ENCODE measurements around the gene ZSCAN22. TPM values are rescaled to one million over a fixed set of nuclear protein-coding genes. Genes with fewer than 3 reads are reported as not detected.

The ZSCAN22 gene
- total and polyA plus RNA-seq, 2 of the 13 experiments (the other 11 are each of a cell fraction or from before 2014, with no cell fraction given), result 2.5 to 3.5 TPM

DNA sequence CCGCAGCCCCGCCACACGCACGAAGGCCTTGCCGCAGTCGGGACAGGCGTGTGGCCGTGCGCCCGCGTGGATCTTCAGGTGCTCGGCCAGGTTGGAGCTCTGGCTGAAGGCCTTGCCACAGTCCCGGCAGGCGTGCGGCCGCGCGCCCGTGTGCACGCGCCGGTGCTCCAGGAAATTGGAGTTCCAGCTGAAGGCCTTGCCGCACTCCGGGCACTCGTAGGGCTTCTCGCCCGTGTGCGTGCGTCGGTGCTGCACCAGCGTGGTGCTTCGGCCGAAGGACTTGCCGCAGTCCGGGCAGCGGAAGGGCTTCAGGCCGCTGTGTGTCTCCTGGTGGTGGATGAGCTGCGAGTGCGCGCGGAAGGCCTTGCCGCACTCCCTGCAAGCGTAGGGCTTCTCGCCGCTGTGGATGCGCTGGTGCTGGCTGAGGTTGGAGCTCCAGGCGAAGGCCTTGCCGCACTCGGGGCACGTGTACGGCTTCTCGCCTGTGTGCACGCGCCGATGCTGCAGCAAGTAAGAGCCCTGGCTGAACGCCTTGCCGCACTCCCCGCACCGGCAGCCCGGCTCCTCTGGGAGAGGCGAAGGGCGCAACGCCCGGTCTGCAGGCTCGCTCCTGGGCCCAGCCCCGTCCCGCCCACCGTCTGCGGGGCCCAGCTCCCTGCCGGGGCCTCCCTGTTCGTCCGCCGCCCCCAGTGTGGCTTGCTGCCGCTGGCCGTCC, 30.1 kb downstream of the ZSCAN22 start:
- in situ Hi-C loops (cut with HindIII; ENCODE audit: extremely low pct_ligation_motif_present, low pct_unique_long_range_greater_than_20kb) (no loop called here), intact Hi-C loops (cut with micrococcal nuclease; ENCODE audit: unreplicated experiment) (no loop called here)
- DNase-seq (ENCODE audit: low spot score) (no peak), ATAC-seq (no peak), FAIRE-seq (no peak)
- Histone ChIP-seq H3K9me3 (ENCODE audit: low read length) (no peaks in the 10 kb centered on the region), H3K4me2 (ENCODE audit: low read depth, low read length) (no peak overlapping the region), H4K20me1 (ENCODE audit: insufficient read depth, low read length) (no peaks in the 10 kb centered on the region), H3K27ac (ENCODE audit: extremely low read length, insufficient read depth, low read length) (no peak overlapping the region), H3K79me2 (ENCODE audit: insufficient read depth, low read length) (no peaks in the 10 kb centered on the region), H3K27me3 (ENCODE audit: control insufficient read depth in 1 of 2, insufficient read depth in 2 of 2, low read length in 2 of 2) (no peaks in the 10 kb centered on the region), H3K9ac (ENCODE audit: insufficient read depth, low read depth, low read length) (no peak overlapping the region), H3K4me3 (replicated peaks in 1 of 3; ENCODE audit: insufficient read depth in 1 of 3, low read depth in 2 of 3, low read length in 3 of 3) (no peak overlapping the region), H3K4me1 (ENCODE audit: insufficient read depth, low read length) (peaks cover 47% of the 10 kb centered on the region), H3K36me3 (replicated peaks in 1 of 2; ENCODE audit: control insufficient read depth in 1 of 2, insufficient read depth in 2 of 2, low read length in 2 of 2) (no peaks in the 10 kb centered on the region), H2AFZ (ENCODE audit: low read length) (no peak overlapping the region)
- 92% methylated on average over 31 of the region's 75 CpGs for WGBS (ENCODE audit: low lambda C conversion rate)
- CTCF ChIA-PET (ENCODE audit: low intra/inter-chr PET ratio, low total read pairs), result no interaction called here
- no TSS peak for BruUV-seq (replicated peaks)
- POLR2A ChIA-PET, result no interaction called here
- TF ChIP-seq SALL2 (CRISPR knock-in tag; IDR thresholded peaks at IDR 0.05) (no peak), TOE1 (CRISPR knock-in tag; IDR thresholded peaks at IDR 0.05) (no peak), TCF7L2 (IDR thresholded peaks at IDR 0.05; ENCODE audit: low read depth, low read length) (no peak), YEATS4 (CRISPR knock-in tag; IDR thresholded peaks at IDR 0.05; ENCODE audit: borderline replicate concordance) (no peak), MTF2 (CRISPR knock-in tag; IDR thresholded peaks at IDR 0.05; ENCODE audit: borderline replicate concordance) (no peak), PLRG1 (conservative IDR thresholded peaks at IDR 0.05) (no peak), ATF7-NPFF (CRISPR knock-in tag; IDR thresholded peaks at IDR 0.05; ENCODE audit: low read depth) (no peak), BRCA1 (CRISPR knock-in tag; IDR thresholded peaks at IDR 0.05) (no peak), BRD4 (CRISPR knock-in tag; IDR thresholded peaks at IDR 0.05) (no peak), GATAD1 (CRISPR knock-in tag; IDR thresholded peaks at IDR 0.05) (no peak), HOXA7 (CRISPR knock-in tag; IDR thresholded peaks at IDR 0.05) (no peak)
- TF ChIP-seq, protein P1, sequence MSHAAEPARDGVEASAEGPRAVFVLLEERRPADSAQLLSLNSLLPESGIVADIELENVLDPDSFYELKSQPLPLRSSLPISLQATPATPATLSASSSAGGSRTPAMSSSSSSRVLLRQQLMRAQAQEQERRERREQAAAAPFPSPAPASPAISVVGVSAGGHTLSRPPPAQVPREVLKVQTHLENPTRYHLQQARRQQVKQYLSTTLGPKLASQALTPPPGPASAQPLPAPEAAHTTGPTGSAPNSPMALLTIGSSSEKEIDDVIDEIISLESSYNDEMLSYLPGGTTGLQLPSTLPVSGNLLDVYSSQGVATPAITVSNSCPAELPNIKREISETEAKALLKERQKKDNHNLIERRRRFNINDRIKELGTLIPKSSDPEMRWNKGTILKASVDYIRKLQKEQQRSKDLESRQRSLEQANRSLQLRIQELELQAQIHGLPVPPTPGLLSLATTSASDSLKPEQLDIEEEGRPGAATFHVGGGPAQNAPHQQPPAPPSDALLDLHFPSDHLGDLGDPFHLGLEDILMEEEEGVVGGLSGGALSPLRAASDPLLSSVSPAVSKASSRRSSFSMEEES (CRISPR knock-in tag; IDR thresholded peaks at IDR 0.05), result no peak
- TF ChIP-seq, protein P2, sequence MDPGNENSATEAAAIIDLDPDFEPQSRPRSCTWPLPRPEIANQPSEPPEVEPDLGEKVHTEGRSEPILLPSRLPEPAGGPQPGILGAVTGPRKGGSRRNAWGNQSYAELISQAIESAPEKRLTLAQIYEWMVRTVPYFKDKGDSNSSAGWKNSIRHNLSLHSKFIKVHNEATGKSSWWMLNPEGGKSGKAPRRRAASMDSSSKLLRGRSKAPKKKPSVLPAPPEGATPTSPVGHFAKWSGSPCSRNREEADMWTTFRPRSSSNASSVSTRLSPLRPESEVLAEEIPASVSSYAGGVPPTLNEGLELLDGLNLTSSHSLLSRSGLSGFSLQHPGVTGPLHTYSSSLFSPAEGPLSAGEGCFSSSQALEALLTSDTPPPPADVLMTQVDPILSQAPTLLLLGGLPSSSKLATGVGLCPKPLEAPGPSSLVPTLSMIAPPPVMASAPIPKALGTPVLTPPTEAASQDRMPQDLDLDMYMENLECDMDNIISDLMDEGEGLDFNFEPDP (CRISPR knock-in tag; conservative IDR thresholded peaks at IDR 0.05), result no peak
- TF ChIP-seq, protein P3, sequence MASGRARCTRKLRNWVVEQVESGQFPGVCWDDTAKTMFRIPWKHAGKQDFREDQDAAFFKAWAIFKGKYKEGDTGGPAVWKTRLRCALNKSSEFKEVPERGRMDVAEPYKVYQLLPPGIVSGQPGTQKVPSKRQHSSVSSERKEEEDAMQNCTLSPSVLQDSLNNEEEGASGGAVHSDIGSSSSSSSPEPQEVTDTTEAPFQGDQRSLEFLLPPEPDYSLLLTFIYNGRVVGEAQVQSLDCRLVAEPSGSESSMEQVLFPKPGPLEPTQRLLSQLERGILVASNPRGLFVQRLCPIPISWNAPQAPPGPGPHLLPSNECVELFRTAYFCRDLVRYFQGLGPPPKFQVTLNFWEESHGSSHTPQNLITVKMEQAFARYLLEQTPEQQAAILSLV (CRISPR knock-in tag; IDR thresholded peaks at IDR 0.05; ENCODE audit: borderline replicate concordance), result no peak
- TF ChIP-seq, protein P4, sequence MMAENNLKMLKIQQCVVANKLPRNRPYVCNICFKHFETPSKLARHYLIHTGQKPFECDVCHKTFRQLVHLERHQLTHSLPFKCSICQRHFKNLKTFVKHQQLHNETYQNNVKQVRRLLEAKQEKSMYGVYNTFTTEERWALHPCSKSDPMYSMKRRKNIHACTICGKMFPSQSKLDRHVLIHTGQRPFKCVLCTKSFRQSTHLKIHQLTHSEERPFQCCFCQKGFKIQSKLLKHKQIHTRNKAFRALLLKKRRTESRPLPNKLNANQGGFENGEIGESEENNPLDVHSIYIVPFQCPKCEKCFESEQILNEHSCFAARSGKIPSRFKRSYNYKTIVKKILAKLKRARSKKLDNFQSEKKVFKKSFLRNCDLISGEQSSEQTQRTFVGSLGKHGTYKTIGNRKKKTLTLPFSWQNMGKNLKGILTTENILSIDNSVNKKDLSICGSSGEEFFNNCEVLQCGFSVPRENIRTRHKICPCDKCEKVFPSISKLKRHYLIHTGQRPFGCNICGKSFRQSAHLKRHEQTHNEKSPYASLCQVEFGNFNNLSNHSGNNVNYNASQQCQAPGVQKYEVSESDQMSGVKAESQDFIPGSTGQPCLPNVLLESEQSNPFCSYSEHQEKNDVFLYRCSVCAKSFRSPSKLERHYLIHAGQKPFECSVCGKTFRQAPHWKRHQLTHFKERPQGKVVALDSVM (CRISPR knock-in tag; IDR thresholded peaks at IDR 0.05), result no peak
- TF ChIP-seq, protein P5, sequence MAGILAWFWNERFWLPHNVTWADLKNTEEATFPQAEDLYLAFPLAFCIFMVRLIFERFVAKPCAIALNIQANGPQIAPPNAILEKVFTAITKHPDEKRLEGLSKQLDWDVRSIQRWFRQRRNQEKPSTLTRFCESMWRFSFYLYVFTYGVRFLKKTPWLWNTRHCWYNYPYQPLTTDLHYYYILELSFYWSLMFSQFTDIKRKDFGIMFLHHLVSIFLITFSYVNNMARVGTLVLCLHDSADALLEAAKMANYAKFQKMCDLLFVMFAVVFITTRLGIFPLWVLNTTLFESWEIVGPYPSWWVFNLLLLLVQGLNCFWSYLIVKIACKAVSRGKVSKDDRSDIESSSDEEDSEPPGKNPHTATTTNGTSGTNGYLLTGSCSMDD (CRISPR knock-in tag; IDR thresholded peaks at IDR 0.05), result no peak
- TF ChIP-seq, protein P6, sequence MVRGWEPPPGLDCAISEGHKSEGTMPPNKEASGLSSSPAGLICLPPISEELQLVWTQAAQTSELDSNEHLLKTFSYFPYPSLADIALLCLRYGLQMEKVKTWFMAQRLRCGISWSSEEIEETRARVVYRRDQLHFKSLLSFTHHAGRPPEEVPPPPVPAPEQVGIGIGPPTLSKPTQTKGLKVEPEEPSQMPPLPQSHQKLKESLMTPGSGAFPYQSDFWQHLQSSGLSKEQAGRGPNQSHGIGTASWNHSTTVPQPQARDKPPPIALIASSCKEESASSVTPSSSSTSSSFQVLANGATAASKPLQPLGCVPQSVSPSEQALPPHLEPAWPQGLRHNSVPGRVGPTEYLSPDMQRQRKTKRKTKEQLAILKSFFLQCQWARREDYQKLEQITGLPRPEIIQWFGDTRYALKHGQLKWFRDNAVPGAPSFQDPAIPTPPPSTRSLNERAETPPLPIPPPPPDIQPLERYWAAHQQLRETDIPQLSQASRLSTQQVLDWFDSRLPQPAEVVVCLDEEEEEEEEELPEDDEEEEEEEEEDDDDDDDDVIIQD (CRISPR knock-in tag; IDR thresholded peaks at IDR 0.05; ENCODE audit: low read depth), result no peak
